ENCODE data around the gene VAT1L. TPM values are rescaled to one million over a fixed set of nuclear protein-coding genes. Genes with fewer than 3 reads are reported as not detected.

Gene VAT1L
- total RNA-seq, 4 donors from 2014 or later, result 1.7 to 6.3 (median 2.9) TPM

DNA sequence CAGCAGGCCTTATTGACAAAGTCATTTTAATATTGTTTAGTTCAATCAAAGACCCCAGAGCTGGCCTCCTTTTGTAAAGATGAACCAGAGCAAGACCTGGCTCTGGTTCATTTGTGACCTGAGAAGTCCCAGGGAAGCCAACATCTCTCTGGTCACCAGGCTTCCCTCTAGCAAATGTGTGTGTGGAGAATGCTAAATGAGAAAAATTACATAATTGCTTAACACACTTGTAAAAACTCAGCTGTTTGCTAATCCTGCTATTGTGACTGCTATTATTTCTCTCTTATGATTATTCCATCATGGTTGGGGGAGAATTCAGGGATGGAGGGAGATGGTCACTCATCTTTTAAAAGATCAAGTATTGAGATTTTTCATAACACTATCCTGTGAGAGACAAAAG is 139.7 kb downstream of the VAT1L start:
- Histone ChIP-seq H3K36me3 (no peaks in the 10 kb centered on the region), H3K9me3 (no peaks in the 10 kb centered on the region), H3K27ac (replicated peaks in 1 of 4) (no peak overlapping the region), H3K4me1 (no peaks in the 10 kb centered on the region), H3K27me3 (peaks cover 0 to 14% (median 0%) of the 10 kb centered on the region in 4 donors), H3K4me3 (no peak overlapping the region)
- no peak for DNase-seq (ENCODE audit: extremely low spot score)
- intact Hi-C loops (cut with DNase I), result no loop called here
- TF ChIP-seq EP300 (IDR thresholded peaks at IDR 0.05), result no peak
- TF ChIP-seq POLR2A (IDR thresholded peaks at IDR 0.05; ENCODE audit: low read depth), result no peak

DNA sequence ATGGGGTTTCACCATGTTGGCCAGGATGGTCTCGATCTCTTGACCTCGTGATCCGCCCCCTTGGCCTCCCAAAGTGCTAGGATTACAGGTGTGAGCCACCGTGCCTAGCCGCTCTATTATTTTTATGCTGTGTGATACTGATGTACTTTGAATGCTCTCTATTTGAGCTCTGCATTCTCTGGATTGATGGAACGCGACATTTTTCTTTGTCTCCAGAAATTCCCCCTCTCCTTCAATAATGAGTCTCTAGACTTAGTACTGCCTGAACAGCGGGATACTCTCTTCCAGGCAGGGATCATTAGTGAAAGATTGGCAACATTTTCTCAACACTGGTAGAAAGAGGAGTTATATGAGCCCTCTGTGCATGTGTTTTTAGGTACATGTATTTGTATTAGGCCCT is 140.6 kb downstream of the VAT1L start:
- no peaks in the 10 kb centered on the region for H3K36me3 ChIP-seq
- H3K27ac ChIP-seq (replicated peaks in 1 of 4), result no peak overlapping the region
- no peaks in the 10 kb centered on the region for H3K9me3 ChIP-seq
- no peaks in the 10 kb centered on the region for H3K4me1 ChIP-seq
- intact Hi-C loops (cut with DNase I), result no loop called here
- H3K27me3 ChIP-seq, result peaks cover 0 to 6% (median 0%) of the 10 kb centered on the region in 4 donors
- TF ChIP-seq EP300 (IDR thresholded peaks at IDR 0.05) (no peak), CTCF (IDR thresholded peaks at IDR 0.05) (no peak), POLR2AphosphoS5 (IDR thresholded peaks at IDR 0.05) (no peak), POLR2A (IDR thresholded peaks at IDR 0.05; ENCODE audit: low read depth) (no peak)
- no peak for DNase-seq (ENCODE audit: extremely low spot score)
- H3K4me3 ChIP-seq, result no peak overlapping the region
- 94% methylated on average over 8 of the region's 8 CpGs for WGBS

DNA sequence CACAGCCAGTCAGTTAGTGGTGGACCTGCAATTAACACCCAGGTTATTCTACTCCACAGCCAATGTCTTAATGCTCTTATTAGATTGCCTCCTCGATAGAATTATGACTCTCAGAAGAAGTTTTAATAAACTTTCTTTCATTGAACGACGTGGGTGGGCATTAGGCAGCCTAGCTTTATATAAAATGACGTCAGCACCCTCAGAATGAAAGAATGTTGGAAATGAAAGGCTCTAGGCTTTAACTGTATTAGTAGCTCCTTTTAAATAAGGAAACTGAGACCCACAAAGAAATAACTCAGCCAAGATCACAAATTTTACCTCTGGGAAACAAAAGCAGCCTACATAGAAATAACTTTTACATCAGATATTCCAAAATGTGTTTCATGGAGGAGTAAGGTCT is 142.7 kb downstream of the VAT1L start:
- Histone ChIP-seq H3K27me3 (peaks cover 0 to 1% (median 0%) of the 10 kb centered on the region in 4 donors), H3K4me3 (no peak overlapping the region), H3K9me3 (no peaks in the 10 kb centered on the region), H3K36me3 (no peaks in the 10 kb centered on the region), H3K27ac (replicated peaks in 1 of 4) (no peak overlapping the region), H3K4me1 (no peaks in the 10 kb centered on the region)
- no peak for DNase-seq (ENCODE audit: extremely low spot score)
- TF ChIP-seq EP300 (IDR thresholded peaks at IDR 0.05), result no peak
- TF ChIP-seq POLR2A (IDR thresholded peaks at IDR 0.05; ENCODE audit: low read depth), result no peak
- TF ChIP-seq CTCF (IDR thresholded peaks at IDR 0.05), result no peak
- no peak for TF ChIP-seq POLR2AphosphoS5 (IDR thresholded peaks at IDR 0.05)
- 50% methylated on average over 4 of the region's 4 CpGs for WGBS
- intact Hi-C loops (cut with DNase I), result no loop called here

DNA sequence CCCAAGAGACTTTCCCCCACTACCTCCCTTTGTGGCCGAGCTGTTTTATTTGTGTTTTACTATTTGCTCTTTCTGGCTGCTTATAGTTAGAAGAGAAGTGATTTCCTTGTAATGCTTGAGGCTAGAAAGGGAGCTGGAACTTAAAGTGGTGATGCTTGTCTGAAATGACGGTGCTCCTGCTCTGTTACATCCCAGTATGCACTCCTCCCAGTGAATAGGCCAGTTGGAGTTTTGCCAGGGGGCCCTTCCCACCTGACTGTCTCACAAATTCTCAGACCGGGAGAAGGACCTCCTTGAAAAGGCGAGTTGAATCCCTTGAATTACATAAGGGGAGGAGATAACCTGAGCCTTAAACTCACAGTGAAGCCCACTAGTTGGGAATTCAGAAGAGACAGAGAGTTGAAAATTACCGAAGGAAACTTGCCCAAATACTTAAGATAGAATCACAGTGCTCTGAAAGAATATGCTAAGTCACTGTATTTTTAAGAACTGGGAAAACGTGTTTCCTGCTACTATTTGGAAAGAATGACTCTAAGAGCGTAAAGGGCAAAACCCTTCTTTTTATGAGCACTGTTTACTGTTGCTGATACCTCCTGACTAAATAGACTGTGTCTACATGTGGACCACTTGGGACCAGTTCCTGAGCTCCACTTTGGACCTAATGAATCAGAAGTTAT is 149.2 kb downstream of the VAT1L start:
- no peak for DNase-seq (ENCODE audit: extremely low spot score)
- TF ChIP-seq POLR2AphosphoS5 (IDR thresholded peaks at IDR 0.05) (no peak), EP300 (IDR thresholded peaks at IDR 0.05) (no peak)
- Histone ChIP-seq H3K4me3 (no peak overlapping the region), H3K4me1 (peaks cover 0 to 5% (median 0%) of the 10 kb centered on the region in 4 donors), H3K27ac (replicated peaks in 1 of 4) (no peak overlapping the region), H3K27me3 (peaks cover 0 to 7% (median 0%) of the 10 kb centered on the region in 4 donors), H3K36me3 (no peaks in the 10 kb centered on the region), H3K9me3 (no peaks in the 10 kb centered on the region)
- intact Hi-C loops (cut with DNase I), result no loop called here
- WGBS, result 44% methylated on average over 7 of the region's 7 CpGs

DNA sequence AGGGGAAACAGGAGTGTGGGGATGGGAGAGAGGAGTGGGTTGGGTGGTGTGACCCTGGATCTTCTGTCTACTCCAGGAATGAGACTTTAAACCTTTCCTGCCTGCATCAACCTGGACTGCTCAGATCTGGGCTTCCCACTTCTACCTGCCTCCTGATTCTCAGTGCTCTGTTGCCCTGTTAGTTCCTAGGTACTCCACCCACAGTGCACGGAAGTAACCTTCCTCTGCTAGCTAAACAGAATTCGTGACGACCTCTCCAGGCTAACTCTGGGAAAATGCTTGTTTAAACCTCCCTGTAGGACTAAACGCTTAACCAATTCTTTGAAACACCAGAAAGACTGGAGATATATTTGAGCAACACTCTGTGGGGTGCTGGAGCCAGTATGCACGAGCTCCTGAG is 150.5 kb downstream of the VAT1L start:
- no peak for DNase-seq (ENCODE audit: extremely low spot score)
- Histone ChIP-seq H3K27me3 (peaks cover 0 to 7% (median 0%) of the 10 kb centered on the region in 4 donors), H3K9me3 (no peaks in the 10 kb centered on the region), H3K4me1 (peaks cover 0 to 5% (median 0%) of the 10 kb centered on the region in 4 donors), H3K36me3 (no peaks in the 10 kb centered on the region), H3K4me3 (no peak overlapping the region), H3K27ac (replicated peaks in 1 of 4) (no peak overlapping the region)
- TF ChIP-seq POLR2A (IDR thresholded peaks at IDR 0.05; ENCODE audit: low read depth) (no peak), EP300 (IDR thresholded peaks at IDR 0.05) (no peak), POLR2AphosphoS5 (IDR thresholded peaks at IDR 0.05) (no peak)
- WGBS, result 83% methylated on average over 5 of the region's 5 CpGs
- intact Hi-C loops (cut with DNase I), result no loop called here

- peaks cover 0 to 7% (median 0%) of the 10 kb centered on the region in 4 donors for H3K27me3 ChIP-seq
- WGBS, result 74% methylated on average over 1 of the region's 1 CpG
- TF ChIP-seq CTCF (IDR thresholded peaks at IDR 0.05) (no peak), EP300 (IDR thresholded peaks at IDR 0.05) (no peak), POLR2AphosphoS5 (IDR thresholded peaks at IDR 0.05) (no peak), POLR2A (IDR thresholded peaks at IDR 0.05; ENCODE audit: low read depth) (no peak)
- H3K9me3 ChIP-seq, result no peaks in the 10 kb centered on the region
- no peak overlapping the region for H3K4me3 ChIP-seq
- DNase-seq (ENCODE audit: extremely low spot score), result no peak
- no peak overlapping the region for H3K27ac ChIP-seq (replicated peaks in 1 of 4)
- peaks cover 0 to 5% (median 0%) of the 10 kb centered on the region in 4 donors for H3K4me1 ChIP-seq
- intact Hi-C loops (cut with DNase I), result no loop called here
- H3K36me3 ChIP-seq, result no peaks in the 10 kb centered on the region
Observed at GRCh38 chr16:77939968-77940367, 151.6 kb downstream of the VAT1L start.
